HG03460 (cell line): ENCODE data around the gene NUP214.
"Not testable (repeated sequence)": the region's sequence is repeated elsewhere in the genome, so short reads cannot be mapped to it uniquely, and the experiment has no call there.

Experiments
- ATAC-seq: cut with Tn5 transposase; IDR thresholded peaks from one replicate; pipeline ENCODE4 v1.9.1; 2021; ENCODE audit not compliant: unreplicated experiment

Gene NUP214

DNA sequence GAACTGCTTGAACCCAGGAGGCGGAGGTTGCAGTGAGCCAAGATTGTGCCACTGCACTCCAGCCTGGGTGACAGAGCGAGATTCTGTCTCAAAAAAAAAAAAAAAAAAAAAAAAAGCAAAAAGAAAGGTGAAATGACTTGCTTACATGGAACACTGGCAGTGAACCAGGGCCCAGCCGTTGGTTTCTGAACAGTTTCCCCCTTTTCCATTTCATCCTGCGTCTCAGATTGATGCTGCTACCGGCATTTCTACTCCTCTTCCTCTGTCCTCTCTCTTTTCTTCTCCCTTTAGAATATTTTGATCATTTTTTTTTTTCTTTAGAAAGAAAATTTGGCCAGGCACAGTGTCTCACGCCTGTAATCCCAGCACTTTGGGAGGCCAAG, 10.0 kb upstream of the NUP214 start:
- not testable (repeated sequence) for ATAC-seq

- ATAC-seq, result no peak
Measured at GRCh38 chr9:131116281-131117120, 8.9 kb upstream of the NUP214 start.

GRCh38 chr9:131117121-131117761, 8.1 kb upstream of the NUP214 start:
- ATAC-seq, result no peak

GRCh38 chr9:131117762-131118145, 7.6 kb upstream of the NUP214 start:
- ATAC-seq, result no peak

GRCh38 chr9:131119600-131119999, 5.8 kb upstream of the NUP214 start:
- ATAC-seq, result no peak

DNA sequence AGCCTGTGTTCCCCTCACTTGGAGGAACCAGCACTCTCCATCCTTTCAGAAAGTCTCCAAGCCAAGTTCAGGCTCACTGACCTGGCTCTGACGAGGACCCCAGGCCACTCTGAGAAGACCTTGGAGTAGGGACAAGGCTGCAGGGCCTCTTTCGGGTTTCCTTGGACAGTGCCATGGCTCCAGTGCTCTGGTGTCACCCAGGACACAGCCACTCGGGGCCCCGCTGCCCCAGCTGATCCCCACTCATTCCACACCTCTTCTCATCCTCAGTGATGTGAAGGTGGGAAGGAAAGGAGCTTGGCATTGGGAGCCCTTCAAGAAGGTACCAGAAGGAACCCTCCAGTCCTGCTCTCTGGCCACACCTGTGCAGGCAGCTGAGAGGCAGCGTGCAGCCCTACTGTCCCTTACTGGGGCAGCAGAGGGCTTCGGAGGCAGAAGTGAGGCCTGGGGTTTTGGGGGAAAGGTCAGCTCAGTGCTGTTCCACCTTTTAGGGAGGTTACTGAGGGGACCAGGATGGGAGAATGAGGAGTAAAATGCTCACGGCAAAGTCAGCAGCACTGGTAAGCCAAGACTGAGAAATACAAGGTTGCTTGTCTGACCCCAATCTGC, 4.7 kb upstream of the NUP214 start:
- no peak for ATAC-seq

DNA sequence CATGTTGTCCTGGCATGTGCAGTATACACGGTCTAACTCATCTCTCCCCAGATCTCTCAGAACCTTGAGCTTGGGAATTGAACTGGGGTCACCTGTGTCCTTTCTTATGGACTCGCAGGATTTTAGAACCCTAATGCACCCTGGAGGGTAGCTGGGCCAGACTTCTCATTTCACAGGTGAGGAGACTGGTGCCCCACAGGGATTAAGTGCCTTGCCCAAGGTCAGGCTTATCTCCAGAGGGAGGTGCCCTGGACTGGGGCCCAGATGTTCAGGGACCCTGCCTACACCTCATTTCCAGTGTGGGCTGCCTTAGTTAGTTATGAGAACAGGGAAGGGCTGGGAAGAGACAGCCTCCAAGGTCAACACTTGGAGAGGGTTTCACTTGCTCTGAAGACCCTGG, 4.0 kb upstream of the NUP214 start:
- ATAC-seq, result no peak

GRCh38 chr9:131122158-131122557, 3.2 kb upstream of the NUP214 start:
- ATAC-seq, result no peak

DNA sequence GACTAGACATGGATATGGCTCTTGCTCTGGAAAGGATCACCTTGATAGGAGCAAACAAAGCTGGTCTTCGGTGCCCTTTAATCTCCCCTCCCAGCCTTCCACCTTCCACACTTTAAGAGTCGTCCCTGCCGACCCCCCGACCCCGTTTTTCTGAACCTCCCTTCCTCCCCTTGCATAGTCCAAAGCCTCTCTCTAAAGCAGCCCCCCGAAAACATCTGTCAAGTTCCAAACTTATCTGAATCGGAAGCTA, 423 bp upstream of the NUP214 start:
- peak; percentile 13 for ATAC-seq

GRCh38 chr9:131126059-131126426, 657 bp downstream of the NUP214 start:
- ATAC-seq, result no peak

GRCh38 chr9:131129183-131129582, 3.8 kb downstream of the NUP214 start:
- no peak for ATAC-seq

DNA sequence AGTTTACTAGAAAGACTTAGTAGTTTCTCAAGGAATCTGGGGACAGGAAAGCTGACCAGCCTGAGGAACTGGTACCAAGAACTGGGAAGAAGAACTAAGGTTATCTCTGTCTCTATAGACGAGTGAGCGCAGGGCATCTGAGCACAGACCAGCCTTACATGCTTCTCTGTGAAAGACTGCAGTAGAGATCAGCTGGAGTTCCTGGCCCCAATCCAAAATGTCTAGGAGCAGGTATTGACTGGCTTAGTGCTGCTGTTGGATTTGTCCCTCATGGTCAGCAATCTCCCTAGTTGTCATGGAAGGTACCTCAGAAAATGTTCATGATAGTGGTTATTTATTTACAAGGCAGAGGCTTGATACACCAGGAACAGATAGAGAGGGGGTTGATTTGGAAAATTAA, 13.3 kb downstream of the NUP214 start:
- ATAC-seq, result no peak

- ATAC-seq, result no peak
Measured at GRCh38 chr9:131140112-131140511, 14.7 kb downstream of the NUP214 start.

DNA sequence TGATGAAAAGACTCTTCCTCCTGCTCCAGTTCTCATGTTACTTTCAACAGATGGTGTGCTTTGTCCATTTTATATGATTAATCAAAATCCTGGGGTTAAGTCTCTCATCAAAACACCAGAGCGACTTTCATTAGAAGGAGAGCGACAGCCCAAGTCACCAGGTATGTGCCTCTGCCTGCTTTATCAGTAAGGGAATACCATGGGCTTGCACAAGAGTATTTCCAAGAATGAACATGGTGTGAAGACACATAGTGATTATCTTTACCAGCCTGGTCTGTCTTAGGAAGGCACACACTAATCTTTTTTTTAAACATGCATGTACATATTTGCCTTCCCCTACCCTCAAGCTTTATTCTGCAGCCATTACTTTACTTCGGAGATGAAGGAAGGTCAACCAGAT, 15.2 kb downstream of the NUP214 start:
- no peak for ATAC-seq

GRCh38 chr9:131142160-131142559, 16.8 kb downstream of the NUP214 start:
- no peak for ATAC-seq

DNA sequence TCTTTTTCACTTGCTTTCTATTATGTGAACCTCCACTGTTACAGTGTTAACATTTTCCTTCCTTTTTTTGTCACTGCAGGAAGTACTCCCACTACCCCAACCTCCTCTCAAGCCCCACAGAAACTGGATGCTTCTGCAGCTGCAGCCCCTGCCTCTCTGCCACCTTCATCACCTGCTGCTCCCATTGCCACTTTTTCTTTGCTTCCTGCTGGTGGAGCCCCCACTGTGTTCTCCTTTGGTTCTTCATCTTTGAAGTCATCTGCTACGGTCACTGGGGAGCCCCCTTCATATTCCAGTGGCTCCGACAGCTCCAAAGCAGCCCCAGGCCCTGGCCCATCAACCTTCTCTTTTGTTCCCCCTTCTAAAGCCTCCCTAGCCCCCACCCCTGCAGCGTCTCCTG, 18.8 kb downstream of the NUP214 start:
- no peak for ATAC-seq

- no peak for ATAC-seq
Measured at GRCh38 chr9:131145245-131145644, 19.9 kb downstream of the NUP214 start.

- ATAC-seq, result no peak
Measured at GRCh38 chr9:131146186-131146585, 20.8 kb downstream of the NUP214 start.

- no peak for ATAC-seq
Measured at GRCh38 chr9:131148276-131148675, 22.9 kb downstream of the NUP214 start.

GRCh38 chr9:131148966-131149687, 23.7 kb downstream of the NUP214 start:
- ATAC-seq, result no peak

DNA sequence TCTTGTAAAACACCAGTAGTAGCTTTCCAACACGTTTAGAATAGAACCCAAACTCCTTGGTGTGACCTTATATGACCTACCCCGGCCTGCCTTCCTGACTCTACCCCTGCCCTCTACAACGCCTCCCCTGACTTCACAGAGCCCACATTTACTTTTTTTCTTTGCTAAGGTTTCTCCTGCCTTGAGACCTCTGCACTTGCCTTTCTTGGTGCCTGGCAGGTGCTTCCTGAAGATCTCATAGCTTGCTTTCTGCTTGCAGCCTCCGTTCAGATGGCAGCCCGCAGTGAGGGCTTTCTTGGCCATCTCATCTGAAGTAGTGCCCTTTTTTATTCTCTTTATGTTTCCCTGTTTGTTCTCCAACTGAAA, 24.3 kb downstream of the NUP214 start:
- no peak for ATAC-seq

DNA sequence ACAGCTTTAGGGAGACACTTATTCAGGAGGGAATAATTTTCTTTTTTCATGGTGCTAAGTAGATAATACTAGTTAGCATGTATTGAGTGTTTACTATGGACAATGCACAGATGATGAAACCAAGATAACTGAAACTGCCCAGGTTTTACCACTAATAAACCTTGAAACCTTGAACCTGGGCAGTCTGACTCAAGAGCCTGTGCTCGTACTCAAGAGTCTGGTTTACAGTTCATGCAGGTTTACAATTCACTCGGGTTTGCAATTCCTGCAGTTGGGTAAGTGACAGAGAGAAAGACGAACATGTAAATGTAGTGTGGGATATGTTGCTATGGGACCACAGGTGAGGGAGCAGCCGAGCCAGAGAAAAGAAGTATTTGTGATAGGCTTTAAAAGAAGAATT, 28.2 kb downstream of the NUP214 start:
- ATAC-seq, result no peak
